Central memory CD4-positive, alpha-beta T cell (primary cell): Measurements from ENCODE around the gene UNC13C.

ENCODE experiments used
- DNase-seq: peaks from one replicate; pipeline ENCODE4 v3.0.0; 2022

The UNC13C gene

GRCh38 chr15:54120949-54121463, 142.8 kb downstream of the UNC13C start:
- no peak for DNase-seq

- no peak for DNase-seq
These were observed 149.3 kb downstream of the UNC13C start for GRCh38 chr15:54127574-54127973.

GRCh38 chr15:54131410-54131809, 153.2 kb downstream of the UNC13C start:
- DNase-seq: no peak

GRCh38 chr15:54149115-54149531, 170.9 kb downstream of the UNC13C start:
- DNase-seq: no peak

GRCh38 chr15:54150255-54150654, 172.0 kb downstream of the UNC13C start:
- DNase-seq: no peak

GRCh38 chr15:54159012-54159411, 180.8 kb downstream of the UNC13C start:
- DNase-seq: no peak

GRCh38 chr15:54187325-54187724, 209.1 kb downstream of the UNC13C start:
- DNase-seq: no peak

- DNase-seq: no peak
These were observed 219.8 kb downstream of the UNC13C start for GRCh38 chr15:54197995-54198394.

GRCh38 chr15:54206586-54207321, 228.5 kb downstream of the UNC13C start:
- DNase-seq: no peak

GRCh38 chr15:54208786-54209185, 230.5 kb downstream of the UNC13C start:
- DNase-seq: no peak

- no peak for DNase-seq
These were observed 234.4 kb downstream of the UNC13C start for GRCh38 chr15:54212635-54213034.

GRCh38 chr15:54226455-54226854, 248.2 kb downstream of the UNC13C start:
- no peak for DNase-seq

GRCh38 chr15:54227569-54227968, 249.3 kb downstream of the UNC13C start:
- no peak for DNase-seq

GRCh38 chr15:54250326-54250725, 272.1 kb downstream of the UNC13C start:
- no peak for DNase-seq

- no peak for DNase-seq
These were observed 277.9 kb downstream of the UNC13C start for GRCh38 chr15:54256190-54256589.

- no peak for DNase-seq
These were observed 295.7 kb downstream of the UNC13C start for GRCh38 chr15:54273928-54274327.

GRCh38 chr15:54277834-54278233, 299.6 kb downstream of the UNC13C start:
- no peak for DNase-seq

GRCh38 chr15:54280726-54281125, 302.5 kb downstream of the UNC13C start:
- no peak for DNase-seq

GRCh38 chr15:54282228-54282836, 304.1 kb downstream of the UNC13C start:
- DNase-seq: no peak

- DNase-seq: no peak
These were observed 309.8 kb downstream of the UNC13C start for GRCh38 chr15:54288049-54288448.

GRCh38 chr15:54289590-54290136, 311.4 kb downstream of the UNC13C start:
- no peak for DNase-seq

- no peak for DNase-seq
These were observed 320.2 kb downstream of the UNC13C start for GRCh38 chr15:54298396-54298795.

- no peak for DNase-seq
These were observed 326.1 kb downstream of the UNC13C start for GRCh38 chr15:54304321-54304720.

- no peak for DNase-seq
These were observed 326.9 kb downstream of the UNC13C start for GRCh38 chr15:54305138-54305537.
